ENCODE results near the gene PARD3. TPM values are rescaled to one million over a fixed set of nuclear protein-coding genes. Genes with fewer than 3 reads are reported as not detected.

PARD3 gene
- total RNA-seq, 2 donors from 2014 or later, result 59.6 to 74.6 TPM

GRCh38 chr10:34705563-34705962, 109.5 kb downstream of the PARD3 start:
- DNase-seq, result peak; percentile 9
- Histone ChIP-seq H3K27ac (ENCODE audit: low read depth, low read length) (no peak overlapping the region), H3K4me1 (ENCODE audit: control insufficient read depth, insufficient read depth, low read length) (peaks cover 7% of the 10 kb centered on the region), H3K9ac (ENCODE audit: extremely low read depth, low read length, poor library complexity, severe bottlenecking) (no peak overlapping the region), H3K27me3 (ENCODE audit: control insufficient read depth, insufficient read depth, low read length, poor library complexity, severe bottlenecking) (no peaks in the 10 kb centered on the region), H3K4me3 (ENCODE audit: low read length) (no peak overlapping the region), H3K9me3 (ENCODE audit: control insufficient read depth, low read length) (no peaks in the 10 kb centered on the region), H3K36me3 (ENCODE audit: control insufficient read depth, insufficient read depth, low read length) (no peaks in the 10 kb centered on the region)
- Mint-ChIP-seq H3K4me3 (no peak overlapping the region), H3K9me3 (peaks cover 3% of the 10 kb centered on the region), H3K36me3 (ENCODE audit: low read depth) (no peaks in the 10 kb centered on the region), H3K4me1 (peaks cover 42% of the 10 kb centered on the region), H3K27me3 (ENCODE audit: insufficient read depth) (no peaks in the 10 kb centered on the region), H3K27ac (no peak overlapping the region)
- no peak for TF ChIP-seq CTCF (conservative IDR thresholded peaks at IDR 0.05)
- 79% methylated on average over 1 of the region's 1 CpG; no CpG with 5 or more reads in 1 of the 2 experiments for WGBS, 2 experiments (ENCODE audit: insufficient coverage in 1 of 2, insufficient read length in 1 of 2)

- peaks cover 7% of the 10 kb centered on the region for H3K4me1 ChIP-seq (ENCODE audit: control insufficient read depth, insufficient read depth, low read length)
These were observed 110.4 kb downstream of the PARD3 start for GRCh38 chr10:34704526-34705184.

GRCh38 chr10:34702982-34703381, 112.1 kb downstream of the PARD3 start:
- Mint-ChIP-seq H3K9me3 (no peaks in the 10 kb centered on the region), H3K36me3 (ENCODE audit: low read depth) (no peaks in the 10 kb centered on the region), H3K27ac (peak overlapping the region; percentile 10), H3K4me3 (no peak overlapping the region), H3K4me1 (peaks cover 47% of the 10 kb centered on the region), H3K27me3 (ENCODE audit: insufficient read depth) (no peaks in the 10 kb centered on the region)
- H3K36me3 ChIP-seq (ENCODE audit: control insufficient read depth, insufficient read depth, low read length), result no peaks in the 10 kb centered on the region
- H3K9me3 ChIP-seq (ENCODE audit: control insufficient read depth, low read length), result no peaks in the 10 kb centered on the region
- peak overlapping the region; percentile 12 for H3K27ac ChIP-seq (ENCODE audit: low read depth, low read length)
- H3K4me1 ChIP-seq (ENCODE audit: control insufficient read depth, insufficient read depth, low read length), result peaks cover 7% of the 10 kb centered on the region
- peak; percentile 5 for DNase-seq
- TF ChIP-seq CTCF (conservative IDR thresholded peaks at IDR 0.05), result no peak
- H3K4me3 ChIP-seq (ENCODE audit: low read length), result no peak overlapping the region
- 89 to 96% methylated on average over 1 to 2 of the region's 2 CpGs for WGBS, 2 experiments (ENCODE audit: insufficient coverage in 1 of 2, insufficient read length in 1 of 2)
- H3K9ac ChIP-seq (ENCODE audit: extremely low read depth, low read length, poor library complexity, severe bottlenecking), result no peak overlapping the region
- H3K27me3 ChIP-seq (ENCODE audit: control insufficient read depth, insufficient read depth, low read length, poor library complexity, severe bottlenecking), result no peaks in the 10 kb centered on the region

More at GRCh38 chr10:34704526-34705184, 110.4 kb downstream of the PARD3 start:
- Histone ChIP-seq H3K36me3 (ENCODE audit: control insufficient read depth, insufficient read depth, low read length) (no peaks in the 10 kb centered on the region), H3K4me3 (ENCODE audit: low read length) (no peak overlapping the region), H3K27me3 (ENCODE audit: control insufficient read depth, insufficient read depth, low read length, poor library complexity, severe bottlenecking) (no peaks in the 10 kb centered on the region), H3K9ac (ENCODE audit: extremely low read depth, low read length, poor library complexity, severe bottlenecking) (no peak overlapping the region), H3K9me3 (ENCODE audit: control insufficient read depth, low read length) (no peaks in the 10 kb centered on the region), H3K27ac (ENCODE audit: low read depth, low read length) (no peak overlapping the region)
- H3K4me3 Mint-ChIP-seq, result no peak overlapping the region
- peaks cover 42% of the 10 kb centered on the region for H3K4me1 Mint-ChIP-seq
- H3K27ac Mint-ChIP-seq, result no peak overlapping the region
- H3K9me3 Mint-ChIP-seq, result peaks cover 3% of the 10 kb centered on the region
- H3K36me3 Mint-ChIP-seq (ENCODE audit: low read depth), result no peaks in the 10 kb centered on the region
- DNase-seq, result no peak
- H3K27me3 Mint-ChIP-seq (ENCODE audit: insufficient read depth), result no peaks in the 10 kb centered on the region
- WGBS, 2 experiments (ENCODE audit: insufficient coverage in 1 of 2, insufficient read length in 1 of 2), result 78% methylated on average over 2 of the region's 2 CpGs; no CpG with 5 or more reads in 1 of the 2 experiments
- TF ChIP-seq CTCF (conservative IDR thresholded peaks at IDR 0.05), result no peak

Measured in endodermal cell (in vitro differentiated cells).